ENCODE results near the gene FSIP1.

The FSIP1 gene

GRCh38 chr15:39781147-39781966 is 1.3 kb downstream of the FSIP1 start:
- peak overlapping the region; percentile 95; the same call in 1 of the 2 replicates for H2AFZ ChIP-seq (ENCODE audit: low read length)
- no peaks in the 10 kb centered on the region for H3F3A ChIP-seq (ENCODE audit: insufficient read depth, low read length)
- H3K4me2 ChIP-seq (ENCODE audit: low read length): no peak overlapping the region
- no peak overlapping the region for H3K27ac ChIP-seq (ENCODE audit: low read depth, low read length, poor library complexity, severe bottlenecking)
- no peaks in the 10 kb centered on the region for H3K36me3 ChIP-seq (ENCODE audit: insufficient read depth, low read length)
- H3K9ac ChIP-seq (ENCODE audit: low read length): no peak overlapping the region
- peaks cover 8% of the 10 kb centered on the region for H3K9me3 ChIP-seq (ENCODE audit: low read length)
- no peaks in the 10 kb centered on the region for H3K27me3 ChIP-seq (ENCODE audit: insufficient read depth, low read length)
- peaks cover 31% of the 10 kb centered on the region for H3K4me1 ChIP-seq (ENCODE audit: insufficient read depth, low read length, severe bottlenecking)
- no peak overlapping the region for H3K4me3 ChIP-seq (ENCODE audit: low read depth, low read length, poor library complexity, severe bottlenecking)
- TF ChIP-seq CTCF (IDR thresholded peaks at IDR 0.05; ENCODE audit: low read length): no peak
- H4K20me1 ChIP-seq (ENCODE audit: insufficient read depth, low read length): no peaks in the 10 kb centered on the region
- H3K9me2 ChIP-seq (ENCODE audit: low read depth, low read length): no peaks in the 10 kb centered on the region
- H3K79me2 ChIP-seq (ENCODE audit: insufficient read depth, low read length): no peaks in the 10 kb centered on the region

- Histone ChIP-seq H3K27ac (ENCODE audit: low read depth, low read length, poor library complexity, severe bottlenecking) (no peak overlapping the region), H4K20me1 (ENCODE audit: insufficient read depth, low read length) (no peaks in the 10 kb centered on the region), H2AFZ (ENCODE audit: low read length) (no peak overlapping the region), H3K36me3 (ENCODE audit: insufficient read depth, low read length) (no peaks in the 10 kb centered on the region), H3K9ac (ENCODE audit: low read length) (no peak overlapping the region), H3K9me2 (ENCODE audit: low read depth, low read length) (no peaks in the 10 kb centered on the region), H3K4me3 (ENCODE audit: low read depth, low read length, poor library complexity, severe bottlenecking) (no peak overlapping the region), H3F3A (ENCODE audit: insufficient read depth, low read length) (no peaks in the 10 kb centered on the region), H3K4me2 (ENCODE audit: low read length) (no peak overlapping the region), H3K27me3 (ENCODE audit: insufficient read depth, low read length) (no peaks in the 10 kb centered on the region), H3K4me1 (ENCODE audit: insufficient read depth, low read length, severe bottlenecking) (peaks cover 4% of the 10 kb centered on the region), H3K79me2 (ENCODE audit: insufficient read depth, low read length) (no peaks in the 10 kb centered on the region), H3K9me3 (ENCODE audit: low read length) (peaks cover 8% of the 10 kb centered on the region)
- no peak for TF ChIP-seq CTCF (IDR thresholded peaks at IDR 0.05; ENCODE audit: low read length)
- TF ChIP-seq EZH2 (IDR thresholded peaks at IDR 0.05; ENCODE audit: borderline replicate concordance, low read length): no peak
Observed at GRCh38 chr15:39778021-39778420, 4.6 kb downstream of the FSIP1 start.

- peaks cover 4% of the 10 kb centered on the region for H3K4me1 ChIP-seq (ENCODE audit: insufficient read depth, low read length, severe bottlenecking)
- no peak overlapping the region for H2AFZ ChIP-seq (ENCODE audit: low read length)
- H3K27ac ChIP-seq (ENCODE audit: low read depth, low read length, poor library complexity, severe bottlenecking): no peak overlapping the region
- no peaks in the 10 kb centered on the region for H3K79me2 ChIP-seq (ENCODE audit: insufficient read depth, low read length)
- no peak overlapping the region for H3K4me2 ChIP-seq (ENCODE audit: low read length)
- no peaks in the 10 kb centered on the region for H3K27me3 ChIP-seq (ENCODE audit: insufficient read depth, low read length)
- no peaks in the 10 kb centered on the region for H3F3A ChIP-seq (ENCODE audit: insufficient read depth, low read length)
- no peaks in the 10 kb centered on the region for H3K36me3 ChIP-seq (ENCODE audit: insufficient read depth, low read length)
- no peaks in the 10 kb centered on the region for H3K9me2 ChIP-seq (ENCODE audit: low read depth, low read length)
- H3K4me3 ChIP-seq (ENCODE audit: low read depth, low read length, poor library complexity, severe bottlenecking): no peak overlapping the region
- H3K9ac ChIP-seq (ENCODE audit: low read length): no peak overlapping the region
- TF ChIP-seq EZH2 (IDR thresholded peaks at IDR 0.05; ENCODE audit: borderline replicate concordance, low read length): no peak
- TF ChIP-seq CTCF (IDR thresholded peaks at IDR 0.05; ENCODE audit: low read length): no peak
- H4K20me1 ChIP-seq (ENCODE audit: insufficient read depth, low read length): no peaks in the 10 kb centered on the region
- peaks cover 8% of the 10 kb centered on the region for H3K9me3 ChIP-seq (ENCODE audit: low read length)
Observed at GRCh38 chr15:39777496-39777895, 5.1 kb downstream of the FSIP1 start.
